Skeletal muscle cell (primary cell): ENCODE data around the gene ANTXR1.

ENCODE experiments used
- DNase-seq: peaks from one replicate; pipeline ENCODE4 v3.0.0-alpha.2; 2010; ENCODE audit warnings: low read depth
- H3K4me3 ChIP-seq: 2 replicates; pipeline ENCODE4 v1.5.1; 2011; ENCODE audit warnings: low read depth, mild to moderate bottlenecking, control low read depth, low read length, moderate library complexity

The ANTXR1 gene

DNA sequence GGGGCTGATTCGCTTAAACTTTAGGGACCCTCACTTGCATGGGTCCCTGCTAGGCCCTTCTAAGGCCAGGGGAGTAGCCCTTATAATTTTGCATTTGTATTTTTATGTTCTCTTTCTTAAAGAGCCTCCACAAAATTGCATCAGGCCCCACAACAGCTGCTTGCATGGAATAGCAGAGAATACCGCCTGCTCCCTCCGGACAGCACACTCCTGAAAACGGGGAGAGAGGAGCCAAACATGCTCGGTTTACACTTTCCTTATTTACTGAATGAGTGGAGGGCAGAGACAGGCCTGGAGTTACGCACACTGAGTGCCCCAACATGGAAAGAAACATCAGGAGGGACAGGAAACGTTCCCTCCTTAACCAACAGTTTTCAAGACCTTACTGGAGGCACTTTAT, 132.2 kb downstream of the ANTXR1 start:
- peak; percentile 30 for DNase-seq
- no peak overlapping the region for H3K4me3 ChIP-seq

DNA sequence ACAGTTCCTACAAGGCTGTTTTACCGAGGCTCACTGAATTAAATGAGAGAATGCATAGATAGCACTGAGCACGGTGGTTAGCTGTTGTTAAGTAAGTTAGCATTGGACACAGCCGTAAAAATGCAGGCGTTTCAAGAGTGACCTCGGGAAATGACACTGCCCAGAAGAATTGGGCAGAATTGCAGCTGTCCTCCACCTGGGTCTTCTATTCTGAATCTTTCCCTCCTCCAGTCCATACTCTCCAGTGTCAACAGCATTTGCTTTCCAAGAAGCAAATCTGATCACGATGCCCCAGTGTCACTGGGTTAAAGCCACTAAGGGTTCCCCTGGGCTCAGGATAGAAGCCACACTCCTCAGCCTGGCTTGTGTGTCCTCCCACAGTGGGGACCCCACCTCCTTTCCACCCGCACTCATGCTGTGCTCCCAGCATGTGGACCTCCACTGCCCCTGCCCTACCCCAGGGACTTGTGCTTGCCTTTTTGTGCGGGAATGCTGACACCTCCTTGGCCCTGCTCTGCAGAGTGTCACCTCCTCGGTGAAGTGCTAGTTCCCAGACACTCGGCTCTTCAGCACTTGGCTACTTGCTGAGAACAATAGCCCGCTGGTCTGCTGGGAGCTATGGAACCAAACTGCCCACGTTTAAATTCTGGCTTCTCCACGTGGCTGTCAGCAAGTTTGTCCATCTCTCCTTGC, 135.0 kb downstream of the ANTXR1 start:
- no peak overlapping the region for H3K4me3 ChIP-seq
- no peak for DNase-seq

DNA sequence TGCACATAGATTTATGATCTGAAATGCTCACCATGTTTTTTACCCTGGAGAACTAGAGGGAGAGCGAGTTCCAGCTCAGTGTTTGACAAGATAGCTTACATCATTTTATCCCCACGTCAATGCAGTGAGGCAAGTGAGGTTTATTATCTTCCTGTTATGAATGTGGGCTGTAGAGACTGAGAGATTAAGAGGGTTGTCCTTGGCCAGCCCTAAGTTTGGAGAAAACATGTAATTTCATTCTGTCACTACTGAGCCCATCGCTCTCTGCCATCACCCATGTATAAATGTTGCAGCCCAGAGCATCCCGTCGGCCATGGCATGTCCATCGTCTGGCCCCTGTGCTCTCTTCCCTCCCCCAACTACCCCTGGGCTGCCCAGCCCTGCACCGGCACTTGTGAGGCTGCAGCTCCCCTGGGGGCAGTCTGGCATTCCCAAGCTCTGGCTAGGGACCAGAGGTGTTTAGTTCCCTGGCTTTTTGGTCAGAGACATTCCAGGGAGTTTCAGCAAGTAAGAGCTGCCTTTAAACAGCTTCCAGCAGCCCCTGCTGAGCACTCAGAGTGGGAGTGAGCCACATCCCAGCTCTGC, 136.7 kb downstream of the ANTXR1 start:
- DNase-seq, result peak; percentile 71
- no peak overlapping the region for H3K4me3 ChIP-seq

DNA sequence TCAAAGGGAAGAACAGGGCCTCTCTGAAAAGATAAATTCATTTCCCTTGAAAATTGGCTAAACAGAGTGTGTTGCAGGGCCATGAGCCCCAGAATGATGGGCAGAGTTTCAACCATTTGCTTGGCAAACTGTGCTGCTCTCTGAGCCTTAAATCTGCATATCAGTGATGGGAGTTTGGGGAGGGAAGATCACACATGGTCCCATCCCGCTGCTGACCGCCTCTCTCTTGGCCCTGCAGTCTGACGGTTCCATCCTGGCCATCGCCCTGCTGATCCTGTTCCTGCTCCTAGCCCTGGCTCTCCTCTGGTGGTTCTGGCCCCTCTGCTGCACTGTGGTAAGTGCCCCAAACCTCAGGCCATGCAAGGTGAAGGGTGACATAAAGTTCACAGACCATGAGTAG, 139.0 kb downstream of the ANTXR1 start:
- no peak for DNase-seq
- H3K4me3 ChIP-seq, result no peak overlapping the region

DNA sequence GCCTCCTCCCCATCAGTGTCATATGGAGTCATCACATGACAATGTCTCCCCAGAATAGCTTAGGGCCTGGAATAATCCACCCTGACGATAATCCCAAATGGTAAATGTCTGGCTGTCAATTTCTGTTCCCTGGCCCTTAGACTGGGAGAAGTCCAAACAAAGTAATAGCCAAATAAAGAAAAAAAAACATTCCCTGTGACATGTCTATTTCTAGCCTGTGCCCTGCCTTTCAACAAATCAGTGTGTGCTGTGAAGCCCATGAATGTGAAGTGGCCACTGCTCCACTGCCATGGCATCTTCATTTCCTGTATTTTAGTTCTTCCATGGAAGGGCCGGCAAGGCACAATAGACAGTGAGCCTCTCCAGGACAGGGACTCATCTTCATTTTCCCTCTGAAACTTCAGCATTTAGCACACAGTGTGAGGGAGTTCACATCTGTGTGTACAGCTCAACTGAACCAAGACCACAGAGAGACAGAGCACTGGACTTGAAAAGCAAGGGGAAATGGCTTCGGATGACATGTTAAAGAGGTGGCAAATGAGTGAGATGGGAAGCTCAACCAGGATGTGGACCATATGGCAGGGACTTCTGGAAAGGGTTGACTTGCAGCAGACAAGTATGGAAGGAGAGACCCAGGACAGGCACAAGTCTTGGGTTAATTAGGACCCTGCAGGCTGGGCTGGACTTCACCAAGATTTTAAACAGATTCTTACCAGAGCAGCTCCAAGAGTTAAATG, 140.0 kb downstream of the ANTXR1 start:
- no peak overlapping the region for H3K4me3 ChIP-seq
- DNase-seq, result no peak

DNA sequence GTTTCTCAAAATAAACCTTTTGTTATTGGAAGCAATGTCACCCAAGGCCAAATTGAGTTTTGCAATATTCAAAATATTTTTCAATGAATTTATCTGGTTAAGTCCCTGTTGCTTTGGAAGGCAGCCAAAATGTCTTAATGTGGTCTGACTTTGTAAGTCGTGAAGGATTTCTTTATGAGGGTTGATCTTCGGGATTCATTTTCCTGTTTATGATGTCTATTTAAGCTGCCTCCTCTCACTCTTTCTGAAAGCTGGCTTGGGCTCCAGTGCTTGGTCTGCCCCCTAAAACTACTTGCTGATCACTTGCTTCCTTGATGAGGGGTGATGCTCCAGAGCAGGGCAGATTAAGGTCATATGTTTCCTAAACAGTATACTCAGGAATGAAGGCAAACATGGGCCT, 141.1 kb downstream of the ANTXR1 start:
- peak; percentile 58 for DNase-seq
- no peak overlapping the region for H3K4me3 ChIP-seq

DNA sequence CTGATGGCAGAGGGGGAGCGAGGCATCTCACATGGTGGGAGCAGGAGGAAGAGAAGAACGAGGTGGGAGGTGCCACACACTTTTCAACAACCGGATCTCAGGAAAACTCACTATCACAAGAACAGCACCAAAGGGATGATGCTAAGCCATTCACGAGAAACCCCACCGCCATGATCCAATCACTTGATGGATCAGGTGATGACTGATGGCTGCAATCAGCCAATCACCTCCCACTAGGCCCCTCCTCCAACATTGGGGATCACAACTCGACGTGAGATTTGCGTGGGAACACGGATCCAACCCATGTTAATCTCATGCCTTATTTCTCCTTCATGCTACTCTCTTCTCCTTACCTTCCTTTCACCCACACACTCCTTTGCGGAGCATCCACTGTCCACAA, 143.6 kb downstream of the ANTXR1 start:
- no peak for DNase-seq
- no peak overlapping the region for H3K4me3 ChIP-seq

DNA sequence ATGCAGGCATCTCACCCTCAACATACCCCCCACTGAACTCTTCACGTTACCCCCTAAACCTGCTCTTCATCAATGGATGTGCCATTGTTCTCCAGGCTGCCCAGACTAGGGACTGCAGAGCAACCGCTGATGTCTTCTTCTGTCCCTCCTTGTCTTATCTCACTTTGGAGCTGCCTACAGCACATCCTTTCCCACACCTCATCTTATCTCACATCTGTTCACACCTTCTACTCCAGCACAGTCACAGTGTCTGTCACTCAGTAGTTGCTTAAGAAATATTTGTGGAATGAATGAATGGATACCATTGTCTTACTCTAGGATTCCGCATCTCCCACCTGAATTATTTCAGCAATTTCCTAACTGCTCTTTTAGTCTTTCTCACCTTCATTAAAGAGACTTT, 144.5 kb downstream of the ANTXR1 start:
- no peak for DNase-seq
- H3K4me3 ChIP-seq, result no peak overlapping the region

DNA sequence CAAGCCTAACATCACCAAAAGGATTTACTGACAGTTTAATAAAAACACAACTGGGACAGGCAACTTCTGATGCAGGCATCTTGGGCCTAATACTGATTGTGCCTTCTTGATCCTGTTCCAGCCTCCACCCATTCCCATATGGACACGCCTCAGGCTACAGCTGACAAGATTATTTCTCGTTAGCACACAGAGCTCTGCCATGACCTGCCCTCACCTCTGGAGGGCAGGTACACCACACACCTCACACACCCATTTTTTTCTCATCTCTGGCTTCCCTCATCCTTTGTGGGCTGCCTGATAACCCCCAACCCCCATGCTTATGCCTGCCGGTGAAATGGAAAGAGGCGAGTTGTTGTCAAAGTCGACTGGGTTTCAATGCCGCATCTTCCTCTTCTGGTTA, 147.0 kb downstream of the ANTXR1 start:
- DNase-seq, result no peak
- no peak overlapping the region for H3K4me3 ChIP-seq

DNA sequence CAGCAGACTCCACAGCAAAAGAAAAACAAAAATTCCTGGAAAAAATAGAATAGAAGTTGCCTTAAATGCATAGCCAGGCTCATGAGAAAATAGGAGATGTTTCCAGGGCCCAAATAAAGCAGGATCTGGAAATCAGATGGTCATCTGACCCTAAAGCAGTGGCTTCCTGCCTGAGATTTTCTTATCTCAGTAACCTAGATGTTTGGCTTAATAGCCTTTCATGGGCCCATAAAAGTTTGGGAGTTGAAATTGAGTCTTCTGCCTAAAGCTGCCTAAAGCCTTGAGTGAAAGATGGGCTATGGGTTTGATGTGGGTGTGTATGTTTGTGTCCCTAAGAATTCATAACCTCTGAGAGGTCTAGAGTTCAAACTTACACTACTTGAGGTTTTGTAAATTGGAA, 149.1 kb downstream of the ANTXR1 start:
- DNase-seq, result no peak
- no peak overlapping the region for H3K4me3 ChIP-seq

DNA sequence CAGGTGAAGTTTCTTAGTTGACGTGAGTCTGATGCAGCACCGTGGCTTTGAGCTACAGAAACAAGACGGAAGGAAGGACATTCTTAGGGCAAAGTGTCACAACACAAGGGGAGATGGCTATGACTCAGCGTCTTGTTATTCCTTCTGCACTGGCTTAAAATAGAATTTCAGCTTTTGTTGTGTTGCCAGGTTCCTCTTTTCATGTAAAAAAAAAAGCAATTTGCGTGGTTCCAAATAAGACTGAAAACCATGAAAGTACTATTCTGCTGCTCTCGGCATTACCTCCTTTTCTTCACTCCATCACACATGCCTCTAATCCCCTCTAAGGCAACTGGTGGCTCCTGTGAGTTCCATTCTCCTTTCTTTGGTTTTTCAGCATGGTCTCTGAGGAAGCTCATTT, 150.1 kb downstream of the ANTXR1 start:
- peak; percentile 52 for DNase-seq
- H3K4me3 ChIP-seq, result no peak overlapping the region

DNA sequence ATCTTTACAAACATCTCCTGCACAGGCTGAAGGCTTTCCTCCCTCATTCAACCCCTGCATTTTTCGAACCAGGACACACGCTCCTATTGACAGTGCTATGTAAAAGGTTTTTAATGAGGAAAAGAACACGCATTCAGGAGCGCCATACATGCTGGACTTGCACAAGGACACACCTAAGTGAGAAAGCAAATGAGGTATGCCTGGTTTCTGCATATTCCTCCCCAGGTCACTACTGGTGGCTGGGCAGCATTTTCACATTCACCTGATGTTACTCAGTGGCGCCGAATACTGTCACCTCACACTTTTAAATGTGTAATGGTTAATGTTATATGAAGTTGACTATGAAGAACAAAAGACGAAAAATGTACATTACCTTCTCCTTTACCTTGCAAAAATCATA, 150.6 kb downstream of the ANTXR1 start:
- H3K4me3 ChIP-seq, result no peak overlapping the region
- no peak for DNase-seq

DNA sequence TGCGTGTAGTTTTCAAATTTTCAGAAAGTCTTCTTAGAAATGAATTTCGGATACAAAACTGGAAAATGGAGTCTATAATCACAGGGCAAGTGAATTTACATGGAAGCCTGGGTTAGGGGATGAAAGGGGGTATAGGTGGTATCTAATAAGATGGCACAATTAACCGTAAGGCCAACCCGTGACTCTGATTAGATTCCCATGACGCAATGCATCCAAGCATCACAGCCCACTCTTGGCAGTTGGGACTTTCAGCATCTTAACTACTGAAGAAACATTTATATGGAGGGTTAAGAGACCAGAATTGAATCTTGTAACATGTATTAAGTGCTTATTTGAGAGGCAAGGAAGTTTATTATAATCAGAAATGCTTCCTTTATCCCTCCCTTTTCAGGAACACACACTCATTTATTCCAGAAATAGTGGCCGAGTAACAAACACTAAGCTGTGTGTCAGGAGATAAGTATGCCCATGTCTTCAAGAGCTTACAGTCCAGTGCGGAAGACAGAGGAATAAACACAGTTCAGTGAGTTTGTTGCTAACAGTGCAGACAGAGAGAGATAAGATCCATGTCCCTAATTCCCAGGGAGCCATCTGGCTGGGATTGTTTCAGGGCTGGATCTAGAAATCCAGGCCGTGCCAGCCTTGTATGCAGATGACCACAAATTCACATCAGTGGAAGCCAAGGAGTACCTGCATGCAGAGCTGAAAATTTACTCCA, 151.2 kb downstream of the ANTXR1 start:
- no peak overlapping the region for H3K4me3 ChIP-seq

DNA sequence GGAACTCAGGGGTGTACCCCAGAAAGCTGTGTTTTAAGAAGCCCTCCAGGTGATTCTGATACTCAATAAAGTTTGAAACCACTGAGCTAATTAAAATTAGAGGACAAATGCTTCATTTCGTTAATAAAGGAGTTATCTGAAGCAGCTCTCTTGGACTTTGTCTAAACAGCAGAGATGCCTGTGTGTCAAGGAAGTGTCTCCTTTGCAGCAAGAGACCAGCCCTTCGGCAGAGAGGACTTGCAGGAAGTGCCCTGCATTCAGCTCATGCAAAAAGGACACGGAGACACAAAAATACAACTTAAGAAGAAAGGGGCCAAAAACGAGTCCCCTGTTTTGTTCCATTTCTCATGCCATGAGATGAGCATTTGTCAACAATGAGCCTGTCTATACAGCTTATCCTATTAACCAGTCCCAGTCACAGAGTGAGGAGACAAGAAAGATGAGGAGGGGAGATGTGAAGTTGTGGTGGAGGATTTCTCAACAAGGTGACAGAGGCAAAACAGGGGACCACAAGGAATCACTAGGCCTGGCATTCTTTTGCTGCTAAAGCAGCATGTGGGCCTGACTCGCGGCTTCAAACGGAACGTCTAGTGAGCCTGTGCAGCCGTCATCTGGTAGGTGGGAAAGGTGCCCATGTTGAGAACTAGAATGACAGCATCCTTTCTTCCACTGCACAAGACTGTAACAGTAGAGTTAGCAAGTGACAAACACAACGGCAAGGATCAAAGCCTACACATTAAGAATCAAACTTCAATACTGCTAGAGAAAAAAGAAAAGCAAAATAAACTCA, 152.3 kb downstream of the ANTXR1 start:
- no peak for DNase-seq
- H3K4me3 ChIP-seq, result no peak overlapping the region

More for the DNA sequence above, 151.2 kb downstream of the ANTXR1 start:
- DNase-seq, result no peak

DNA sequence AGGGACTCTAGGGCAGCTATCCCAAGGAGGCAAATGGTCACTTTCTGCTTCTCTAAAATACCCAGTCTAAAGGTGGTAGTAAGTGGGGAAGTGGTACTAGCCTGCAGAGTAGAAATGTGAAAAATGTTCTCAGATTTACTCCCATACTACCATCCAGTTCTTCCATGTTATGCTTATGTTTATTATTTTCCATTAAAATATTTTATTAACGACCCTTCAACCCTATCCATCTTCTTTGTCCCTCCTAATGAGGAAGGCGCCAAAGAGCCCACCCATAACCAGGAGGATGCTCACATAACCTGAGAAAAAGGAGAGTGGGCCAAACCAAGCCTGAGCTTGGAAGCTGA, 153.5 kb downstream of the ANTXR1 start:
- H3K4me3 ChIP-seq, result no peak overlapping the region
- no peak for DNase-seq

DNA sequence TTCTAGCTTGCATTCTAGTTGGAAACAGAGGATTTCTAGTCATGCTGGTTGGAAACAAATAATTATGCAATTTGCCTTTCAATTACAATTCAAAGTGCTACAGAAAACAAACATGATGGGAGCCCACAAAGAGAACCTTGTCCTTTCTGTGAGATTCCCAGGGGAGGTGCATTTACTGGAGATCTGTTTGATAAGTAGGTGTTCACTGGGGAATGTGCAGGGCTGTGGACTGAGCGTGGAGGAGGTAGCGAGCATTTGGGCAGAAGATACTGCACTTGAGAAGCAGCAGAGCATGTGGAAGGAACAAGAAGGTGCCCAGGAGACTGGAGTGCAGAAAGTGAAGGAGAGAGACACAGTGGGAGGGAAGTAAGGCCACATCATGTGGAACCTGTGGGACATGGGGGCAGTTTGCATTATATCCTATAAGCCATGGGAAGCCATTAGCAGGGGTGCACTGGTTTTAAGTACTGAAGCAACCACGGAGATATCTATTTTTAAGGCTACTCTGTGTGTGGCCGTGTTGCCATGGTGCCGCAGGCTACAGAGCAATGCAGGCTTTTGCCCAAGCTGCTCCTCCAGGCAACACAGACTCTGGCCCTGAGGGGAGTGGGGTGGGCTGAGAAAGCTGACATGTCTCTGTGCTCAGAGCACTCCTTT, 154.0 kb downstream of the ANTXR1 start:
- no peak for DNase-seq
- no peak overlapping the region for H3K4me3 ChIP-seq

DNA sequence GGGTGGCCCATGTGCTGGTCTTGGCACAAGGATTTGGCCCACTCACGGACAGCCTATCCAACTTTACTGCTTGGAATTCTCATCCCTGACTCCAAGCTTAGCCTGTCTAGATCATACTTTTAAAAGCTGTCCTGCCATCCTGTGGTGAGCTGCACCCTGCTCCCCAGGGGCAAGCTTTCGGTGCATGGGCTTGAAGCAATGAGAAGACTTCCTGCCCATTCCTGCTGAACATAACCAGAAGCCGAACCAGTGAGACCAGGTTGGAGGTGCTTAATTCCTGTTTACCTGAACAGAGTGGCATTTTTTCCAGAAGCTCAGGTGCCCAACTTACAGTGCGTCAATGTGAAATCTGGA, 154.5 kb downstream of the ANTXR1 start:
- no peak for DNase-seq
- no peak overlapping the region for H3K4me3 ChIP-seq

DNA sequence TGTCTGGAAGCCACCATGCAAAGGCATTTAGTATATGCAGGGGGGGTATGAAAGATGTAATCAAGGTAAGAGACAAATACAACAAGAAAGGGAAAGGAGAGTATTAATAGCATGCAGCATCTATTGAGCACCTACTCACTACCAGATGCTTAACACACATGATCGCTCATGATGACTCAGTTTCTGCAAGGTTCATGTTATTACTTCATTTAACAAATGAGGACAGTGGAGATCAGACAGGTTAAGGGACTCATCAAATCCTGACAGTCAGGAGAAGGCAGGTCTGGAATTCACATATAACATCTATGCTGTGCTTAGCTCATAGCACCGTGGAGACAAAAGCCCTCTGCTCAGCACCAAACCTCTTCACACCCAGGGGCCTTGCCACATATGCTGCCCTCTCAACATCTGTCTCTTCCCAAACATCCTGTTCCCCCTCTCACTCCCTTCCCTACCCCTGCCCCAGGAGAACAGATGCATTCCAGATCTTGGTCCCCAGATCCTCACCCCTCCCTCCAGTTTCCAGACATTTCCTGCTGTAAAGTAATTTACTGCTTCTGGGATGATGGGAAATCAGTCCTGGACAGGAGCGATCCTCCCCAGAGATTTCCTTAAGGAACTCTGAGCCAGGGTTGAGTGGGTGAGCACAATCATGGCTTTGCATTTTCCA, 155.3 kb downstream of the ANTXR1 start:
- no peak for DNase-seq
- no peak overlapping the region for H3K4me3 ChIP-seq
